HG03575 (cell line): ENCODE data around the gene ASXL3.

Experiments used
- ATAC-seq: cut with Tn5 transposase; IDR thresholded peaks from one replicate; pipeline ENCODE4 v1.9.1; 2021; ENCODE audit not compliant: unreplicated experiment, insufficient number of reproducible peaks, low FRiP score; ENCODE audit errors: extremely low read depth

Gene ASXL3

DNA sequence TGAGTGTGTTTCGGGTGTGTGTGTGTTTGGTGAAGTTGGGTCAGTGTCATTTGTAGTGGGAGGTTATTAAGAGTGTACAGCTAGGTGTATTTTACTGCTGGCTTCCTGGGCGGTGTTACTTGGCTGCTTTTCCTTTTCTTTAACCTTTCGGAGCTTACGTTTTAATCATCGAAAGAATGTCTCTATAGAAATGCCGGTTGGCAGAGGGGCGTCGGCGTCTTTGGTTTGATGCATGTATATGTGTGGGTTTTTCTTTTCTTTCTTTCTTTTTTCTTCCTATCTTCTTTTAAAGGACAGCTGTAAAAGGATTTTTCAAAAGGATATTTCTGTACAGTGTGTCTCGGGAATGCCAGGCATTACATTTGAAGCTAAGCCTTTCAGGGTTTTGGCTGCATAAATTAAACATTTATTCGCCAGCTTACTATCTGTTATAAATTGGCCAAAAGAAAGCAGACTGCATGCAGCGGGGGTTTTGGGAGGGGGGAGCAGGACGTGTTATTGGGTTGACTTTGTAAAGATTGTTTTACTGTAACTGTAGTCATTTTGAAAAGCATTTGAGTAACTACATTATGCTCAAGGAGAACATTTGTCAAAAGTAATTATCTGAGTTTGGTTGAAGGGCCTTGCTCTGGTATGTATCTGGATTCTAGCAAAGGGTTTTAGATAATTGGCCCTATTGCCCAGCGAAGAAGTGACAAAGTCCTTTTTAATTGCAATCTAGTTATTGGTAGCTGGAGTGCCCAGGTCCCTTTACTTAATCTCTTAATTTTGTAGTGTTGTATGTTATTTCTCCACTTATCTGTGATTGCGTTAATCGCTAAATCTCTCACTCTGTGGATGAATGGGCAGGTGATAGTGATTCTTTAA is 1.6 kb downstream of the ASXL3 start:
- ATAC-seq, result no peak

GRCh38 chr18:33580546-33580945 is 2.5 kb downstream of the ASXL3 start:
- ATAC-seq, result no peak

DNA sequence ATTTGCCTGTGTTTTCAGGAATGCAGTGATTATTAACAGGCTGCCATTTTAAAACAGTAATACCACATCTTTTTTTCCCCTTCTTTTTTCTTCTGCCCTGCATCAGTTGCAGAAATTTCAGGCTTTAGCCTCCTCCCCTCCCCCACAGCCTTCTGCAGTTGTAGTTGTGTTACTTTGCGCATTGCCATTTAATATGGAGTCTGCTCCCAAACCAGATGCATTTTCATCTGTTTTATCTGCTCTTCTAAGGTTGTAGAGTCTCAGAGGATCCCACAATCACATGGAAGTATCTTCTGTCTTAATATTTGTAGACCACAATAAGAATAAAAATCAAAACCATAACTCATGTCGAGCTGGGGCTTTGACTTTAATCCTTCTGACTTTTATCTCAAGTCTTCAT is 3.8 kb downstream of the ASXL3 start:
- ATAC-seq, result no peak

- ATAC-seq, result no peak
Observed at GRCh38 chr18:33583901-33584300, 5.9 kb downstream of the ASXL3 start.

GRCh38 chr18:33584548-33585430 is 6.8 kb downstream of the ASXL3 start:
- ATAC-seq, result no peak

GRCh38 chr18:33585431-33585775 is 7.4 kb downstream of the ASXL3 start:
- no peak for ATAC-seq

DNA sequence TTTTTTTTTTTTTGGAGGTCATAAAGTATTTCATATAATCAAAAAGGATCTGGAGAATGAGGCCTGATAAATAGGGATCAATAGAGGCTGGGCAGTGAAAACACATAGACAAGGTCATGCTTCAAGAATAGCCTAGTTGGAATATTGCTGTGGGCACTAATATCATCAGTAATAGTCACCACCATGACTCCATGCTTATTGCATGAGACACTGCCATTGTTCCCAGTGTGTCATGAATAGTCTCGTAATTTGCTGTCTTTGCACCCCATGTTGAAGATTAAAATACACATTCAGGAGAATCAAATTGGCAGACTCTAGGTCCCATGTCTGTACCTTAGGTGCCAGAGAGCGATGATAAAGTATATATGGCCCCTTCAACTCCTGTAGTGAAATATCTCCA is 10.3 kb downstream of the ASXL3 start:
- ATAC-seq, result no peak

GRCh38 chr18:33593261-33593660 is 15.2 kb downstream of the ASXL3 start:
- ATAC-seq, result no peak

DNA sequence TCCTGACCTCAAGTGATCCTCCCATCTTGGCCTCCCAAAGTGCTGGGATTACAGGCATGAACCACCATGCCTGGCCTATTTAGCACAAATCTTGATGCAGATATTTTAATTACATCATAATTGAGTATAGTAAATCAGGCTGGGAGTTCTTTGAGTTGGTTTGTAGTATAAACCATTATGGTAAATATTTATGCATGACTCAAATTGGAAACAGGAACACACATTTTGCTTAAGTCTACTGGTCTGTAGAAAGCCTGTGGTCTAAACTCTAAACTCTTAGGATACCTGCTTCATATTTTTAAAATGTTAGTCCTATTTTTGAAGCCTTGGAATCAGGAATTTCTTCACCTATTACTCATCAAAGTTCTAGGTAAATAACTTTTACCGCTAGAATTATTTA is 16.8 kb downstream of the ASXL3 start:
- no peak for ATAC-seq

DNA sequence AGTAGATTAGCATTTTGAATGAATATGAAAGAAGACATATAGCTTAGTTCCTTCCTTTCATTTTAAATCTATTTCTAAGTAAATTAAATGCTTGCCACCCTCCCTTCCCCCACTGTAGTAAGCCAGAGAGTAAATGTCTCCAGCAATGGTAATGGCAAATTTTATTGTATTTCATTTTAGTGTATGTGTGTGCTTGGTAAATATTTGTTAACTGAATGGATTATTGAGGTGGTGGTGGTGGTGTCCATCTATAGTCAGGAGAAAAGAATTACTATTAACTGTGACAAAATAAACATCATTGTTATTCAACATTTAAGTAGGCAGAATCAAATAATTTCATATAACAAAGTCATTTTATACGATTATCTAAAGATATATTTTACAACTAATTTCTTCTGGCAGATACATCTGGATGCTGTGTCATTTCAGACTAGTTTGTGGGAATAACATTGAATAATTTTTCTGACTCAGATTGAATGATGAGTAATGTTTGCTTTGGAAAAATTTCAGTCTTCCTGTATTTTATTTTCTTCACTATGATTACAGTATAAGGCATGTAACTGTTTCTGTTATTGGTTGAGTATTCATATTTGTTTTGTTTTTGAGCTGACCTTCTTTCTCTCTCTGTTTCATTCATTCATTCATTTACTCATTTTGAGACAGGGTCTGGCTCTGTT is 18.3 kb downstream of the ASXL3 start:
- ATAC-seq, result no peak

- ATAC-seq, result no peak
Observed at GRCh38 chr18:33600846-33601245, 22.8 kb downstream of the ASXL3 start.

- no peak for ATAC-seq
Observed at GRCh38 chr18:33603454-33603853, 25.4 kb downstream of the ASXL3 start.

GRCh38 chr18:33605250-33605649 is 27.2 kb downstream of the ASXL3 start:
- ATAC-seq, result no peak

- ATAC-seq, result no peak
Observed at GRCh38 chr18:33606621-33607020, 28.6 kb downstream of the ASXL3 start.

- ATAC-seq, result no peak
Observed at GRCh38 chr18:33611525-33612135, 33.6 kb downstream of the ASXL3 start.

GRCh38 chr18:33612632-33613031 is 34.6 kb downstream of the ASXL3 start:
- no peak for ATAC-seq

DNA sequence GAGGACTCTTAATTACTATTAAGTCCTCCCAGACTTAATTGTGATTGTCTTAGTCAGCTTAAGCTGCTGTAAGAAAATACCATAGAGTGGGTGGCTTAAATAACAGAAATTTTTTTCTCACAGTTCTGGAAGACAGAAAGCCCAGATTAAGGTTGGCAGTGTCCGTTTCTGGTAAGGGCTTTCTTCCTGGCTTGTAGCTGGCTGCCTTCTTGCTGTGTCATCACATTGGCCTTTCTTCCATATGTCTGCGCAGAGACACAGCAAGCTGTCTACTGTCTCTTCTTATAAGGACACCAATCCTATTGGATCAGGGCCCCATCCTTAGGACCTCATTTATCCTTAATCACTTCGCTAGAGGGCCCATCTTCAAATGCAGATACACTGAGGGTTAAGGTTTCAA is 38.5 kb downstream of the ASXL3 start:
- ATAC-seq, result no peak

DNA sequence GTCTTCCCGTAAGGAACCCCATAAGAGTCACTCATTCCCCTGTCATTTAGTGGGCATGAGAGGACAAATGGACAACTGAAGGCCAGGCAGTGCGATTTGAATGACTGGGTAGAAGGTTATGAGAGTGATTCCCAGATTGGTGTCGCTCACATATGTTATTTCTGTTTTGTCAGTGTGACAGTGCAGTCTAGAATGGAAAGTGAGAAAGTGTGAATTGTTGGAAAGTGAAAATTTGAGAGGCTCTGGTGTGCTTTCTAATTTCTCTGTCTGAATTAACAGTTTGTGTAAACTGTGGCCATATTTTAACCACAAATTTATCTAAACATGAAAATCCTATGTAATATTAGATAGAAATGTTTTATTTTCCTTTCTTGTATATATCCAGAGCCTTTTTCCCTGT is 49.1 kb downstream of the ASXL3 start:
- no peak for ATAC-seq

DNA sequence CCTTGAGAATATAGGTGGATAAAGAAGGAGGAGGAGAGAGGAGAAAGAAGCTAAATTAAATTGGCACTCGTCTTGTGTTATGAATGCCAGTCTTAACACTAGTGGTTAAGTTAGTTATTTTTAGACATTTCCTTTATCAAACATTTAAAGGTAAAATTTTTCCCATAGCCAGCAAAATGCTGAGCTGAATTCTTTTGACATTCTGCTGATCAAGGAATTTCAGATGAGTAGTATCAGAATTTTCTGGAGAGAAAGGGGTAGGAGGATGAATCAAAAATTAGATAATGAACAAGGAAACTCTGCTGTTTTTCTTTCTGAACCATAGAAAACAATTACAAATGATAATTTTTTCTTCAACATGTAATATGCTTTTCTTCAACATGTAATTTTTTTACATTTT is 52.5 kb downstream of the ASXL3 start:
- no peak for ATAC-seq
